Ureter (tissue), 1 donor: Measurements from ENCODE around the gene MSX2. TPM values are rescaled to one million over a fixed set of nuclear protein-coding genes. Genes with fewer than 3 reads are reported as not detected.

Source experiments
- DNase-seq: peaks from one replicate; pipeline ENCODE4 v3.0.0-alpha.2; 2020; ENCODE audit warnings: low spot score
- total RNA-seq: library from RNA; stranded (reverse); gene quantifications from one replicate; pipeline ENCODE4 v1.2.4, GENCODE V29; 2023
- donor health status: DM: yes; HTN: yes; CAD: no.

The MSX2 gene
- total RNA-seq, 1 donor from 2014 or later = 29.5 TPM

- no peak for DNase-seq
These were observed 5.3 kb upstream of the MSX2 start for GRCh38 chr5:174718880-174719610.

DNA sequence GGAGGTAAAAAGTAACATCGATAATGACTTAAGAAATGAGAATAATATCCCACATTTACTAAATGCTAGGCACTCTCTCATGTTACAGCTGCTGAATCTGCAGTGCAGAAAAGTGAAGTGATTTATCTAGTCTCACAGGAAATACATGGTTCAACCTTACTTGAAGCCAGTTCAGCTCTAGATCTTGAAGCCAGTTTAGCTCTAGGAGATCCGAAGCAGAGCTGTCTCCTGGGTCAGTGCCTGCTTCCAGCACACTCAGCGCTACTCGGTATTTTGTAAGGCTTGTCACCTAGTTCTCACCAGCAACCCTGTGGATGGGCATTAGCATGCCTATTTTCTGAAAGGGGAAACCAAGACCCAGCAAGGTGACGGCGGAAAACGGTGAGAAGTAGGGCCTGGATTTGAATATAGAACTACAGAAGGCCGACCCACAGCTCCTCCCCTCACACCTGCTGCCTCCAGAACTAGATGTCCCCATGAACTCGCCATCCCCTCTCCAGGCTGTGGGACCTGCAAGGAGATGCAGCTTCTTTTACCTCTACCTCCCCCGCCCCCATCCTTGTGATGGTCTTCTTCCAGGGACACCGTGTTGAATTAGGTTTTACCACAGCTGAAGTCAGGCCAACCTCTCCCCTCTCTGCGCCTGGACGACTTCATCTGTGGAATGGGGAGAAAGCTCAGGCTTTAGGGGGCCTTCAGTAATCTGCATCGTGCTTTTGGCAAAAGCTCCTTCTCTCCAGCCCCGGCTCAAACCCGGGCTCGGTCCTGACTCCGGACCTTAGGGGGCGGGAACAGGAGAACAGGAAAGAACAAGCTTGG lies 4.4 kb upstream of the MSX2 start:
- DNase-seq = no peak

GRCh38 chr5:174720612-174721529 lies 3.5 kb upstream of the MSX2 start:
- no peak for DNase-seq

GRCh38 chr5:174721530-174722432 lies 2.6 kb upstream of the MSX2 start:
- DNase-seq = no peak

DNA sequence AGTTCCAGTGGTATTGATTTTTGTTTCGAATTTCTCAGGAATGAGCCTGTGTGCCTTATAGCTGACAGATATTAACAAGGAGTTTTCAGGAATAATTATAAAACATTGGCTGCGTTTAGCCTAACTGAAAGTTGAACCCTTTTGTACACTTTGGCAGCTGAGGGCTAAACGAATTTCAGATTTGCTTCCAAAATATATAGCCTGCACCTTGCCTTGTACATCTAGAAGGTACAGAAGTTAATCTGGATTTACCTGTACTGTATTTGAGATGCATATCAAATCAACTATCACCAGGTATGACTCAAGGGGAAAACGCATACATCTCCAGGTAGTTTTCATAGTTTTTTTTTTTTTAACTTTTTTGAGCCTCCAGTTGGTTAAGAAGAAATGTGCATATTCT lies 1.9 kb upstream of the MSX2 start:
- DNase-seq = no peak

GRCh38 chr5:174723315-174723978 lies 935 bp upstream of the MSX2 start:
- no peak for DNase-seq

DNA sequence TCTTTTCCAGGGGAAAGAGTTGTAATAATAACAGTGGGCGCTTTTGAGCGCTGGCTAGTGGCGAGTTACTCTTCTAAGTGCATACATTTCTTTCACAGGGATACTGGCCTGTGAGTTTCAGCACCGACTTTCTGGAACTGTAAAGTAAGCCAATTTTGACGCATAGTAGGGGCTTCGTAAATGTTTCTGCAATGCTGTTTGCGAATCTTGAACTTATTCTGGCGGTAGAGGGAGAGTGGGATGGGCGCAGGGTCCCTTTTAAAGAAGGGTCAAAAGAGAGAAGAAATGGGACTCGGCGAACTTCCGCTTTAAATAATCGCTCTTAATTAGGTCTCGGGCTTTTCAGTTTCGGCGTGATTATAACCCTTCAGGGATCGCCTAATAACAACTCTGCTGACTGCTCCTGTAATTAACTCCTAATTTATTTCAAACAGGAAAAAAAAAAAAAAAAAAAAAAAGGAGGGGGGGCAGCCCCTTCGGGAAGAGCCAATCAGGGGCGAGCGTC lies 351 bp upstream of the MSX2 start:
- DNase-seq = no peak

DNA sequence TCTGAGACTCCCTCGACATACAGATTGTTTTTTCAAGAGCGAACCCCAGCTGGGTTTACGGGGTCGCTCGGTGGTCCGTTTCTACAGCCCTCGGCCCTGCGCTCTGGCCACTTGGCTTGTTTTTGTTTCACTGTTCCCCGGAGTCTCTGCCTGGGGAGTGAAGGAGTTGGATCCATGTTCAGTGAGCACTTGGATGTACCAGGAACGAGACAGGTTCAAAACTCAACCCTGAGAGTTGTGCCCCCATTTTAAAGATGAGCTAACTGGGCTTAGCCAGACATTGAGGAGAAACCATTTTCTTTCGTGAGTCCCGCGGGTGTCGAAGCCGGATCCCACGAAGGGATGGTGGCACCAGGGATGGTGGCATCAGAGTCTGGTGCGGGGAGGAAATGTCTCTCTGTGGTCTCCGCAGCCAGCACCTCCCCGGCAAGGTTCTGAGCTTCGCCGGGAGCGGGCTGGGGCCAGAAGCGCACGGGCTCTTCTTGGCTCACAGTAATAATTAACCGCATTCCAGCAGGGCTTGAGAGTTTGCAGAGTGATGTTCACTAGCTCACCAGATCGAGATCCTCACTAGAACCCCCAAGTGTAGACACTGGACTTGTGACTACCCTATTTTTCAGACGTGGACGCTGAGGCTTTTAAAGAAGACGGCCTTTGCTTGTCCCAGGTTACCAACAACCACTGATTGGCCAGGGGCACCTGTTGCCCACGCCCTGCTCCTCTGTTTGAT lies 1.0 kb downstream of the MSX2 start:
- no peak for DNase-seq

GRCh38 chr5:174725991-174726601 lies 1.7 kb downstream of the MSX2 start:
- DNase-seq = no peak

- DNase-seq = no peak
These were observed 2.8 kb downstream of the MSX2 start for GRCh38 chr5:174726916-174727793.

DNA sequence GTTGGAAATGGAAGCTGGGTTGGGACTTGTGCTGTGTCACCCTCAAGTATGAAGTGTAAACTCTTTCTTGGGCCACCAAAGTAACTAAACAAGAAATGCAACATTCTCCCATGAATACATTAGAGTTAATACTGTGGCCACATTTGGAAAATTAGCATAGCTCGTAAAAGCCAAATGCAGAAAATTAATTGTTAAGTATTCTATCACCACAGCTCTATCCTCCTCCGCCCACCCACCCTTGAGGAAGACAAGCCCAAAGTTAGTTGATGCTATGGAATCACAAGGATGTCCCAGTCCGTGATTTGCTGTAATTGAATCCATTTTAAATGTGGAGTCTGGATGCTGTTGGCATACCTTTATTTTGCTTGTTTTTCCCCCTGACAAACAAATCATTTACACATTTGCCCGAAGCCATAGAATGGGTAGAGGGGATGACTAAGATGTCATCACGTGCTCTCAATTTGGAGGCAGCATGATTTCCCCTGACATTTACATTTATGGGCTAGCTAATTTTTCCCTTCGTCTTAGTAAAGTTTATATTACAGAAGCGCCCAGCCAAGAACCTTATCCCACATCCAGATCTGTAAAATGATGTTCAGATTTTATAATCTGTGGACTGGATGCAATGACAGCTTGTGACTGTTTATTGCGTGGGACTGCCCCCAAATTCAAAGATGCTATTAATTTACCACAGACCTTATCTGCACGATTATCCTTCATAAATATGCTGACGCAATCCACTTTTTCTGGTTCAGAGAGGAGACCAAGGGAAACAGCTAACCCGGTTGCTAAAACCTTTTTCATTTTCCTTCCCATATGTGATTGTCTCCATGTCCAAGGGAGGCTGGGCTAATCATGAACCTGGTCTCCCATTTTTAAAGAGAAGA lies 3.7 kb downstream of the MSX2 start:
- DNase-seq = no peak

DNA sequence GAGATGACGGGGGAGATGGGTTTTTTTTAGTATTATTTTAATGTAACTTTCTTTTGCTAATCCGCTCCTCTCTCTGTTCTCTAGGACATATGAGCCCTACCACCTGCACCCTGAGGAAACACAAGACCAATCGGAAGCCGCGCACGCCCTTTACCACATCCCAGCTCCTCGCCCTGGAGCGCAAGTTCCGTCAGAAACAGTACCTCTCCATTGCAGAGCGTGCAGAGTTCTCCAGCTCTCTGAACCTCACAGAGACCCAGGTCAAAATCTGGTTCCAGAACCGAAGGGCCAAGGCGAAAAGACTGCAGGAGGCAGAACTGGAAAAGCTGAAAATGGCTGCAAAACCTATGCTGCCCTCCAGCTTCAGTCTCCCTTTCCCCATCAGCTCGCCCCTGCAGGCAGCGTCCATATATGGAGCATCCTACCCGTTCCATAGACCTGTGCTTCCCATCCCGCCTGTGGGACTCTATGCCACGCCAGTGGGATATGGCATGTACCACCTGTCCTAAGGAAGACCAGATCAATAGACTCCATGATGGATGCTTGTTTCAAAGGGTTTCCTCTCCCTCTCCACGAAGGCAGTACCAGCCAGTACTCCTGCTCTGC lies 4.8 kb downstream of the MSX2 start:
- no peak for DNase-seq

DNA sequence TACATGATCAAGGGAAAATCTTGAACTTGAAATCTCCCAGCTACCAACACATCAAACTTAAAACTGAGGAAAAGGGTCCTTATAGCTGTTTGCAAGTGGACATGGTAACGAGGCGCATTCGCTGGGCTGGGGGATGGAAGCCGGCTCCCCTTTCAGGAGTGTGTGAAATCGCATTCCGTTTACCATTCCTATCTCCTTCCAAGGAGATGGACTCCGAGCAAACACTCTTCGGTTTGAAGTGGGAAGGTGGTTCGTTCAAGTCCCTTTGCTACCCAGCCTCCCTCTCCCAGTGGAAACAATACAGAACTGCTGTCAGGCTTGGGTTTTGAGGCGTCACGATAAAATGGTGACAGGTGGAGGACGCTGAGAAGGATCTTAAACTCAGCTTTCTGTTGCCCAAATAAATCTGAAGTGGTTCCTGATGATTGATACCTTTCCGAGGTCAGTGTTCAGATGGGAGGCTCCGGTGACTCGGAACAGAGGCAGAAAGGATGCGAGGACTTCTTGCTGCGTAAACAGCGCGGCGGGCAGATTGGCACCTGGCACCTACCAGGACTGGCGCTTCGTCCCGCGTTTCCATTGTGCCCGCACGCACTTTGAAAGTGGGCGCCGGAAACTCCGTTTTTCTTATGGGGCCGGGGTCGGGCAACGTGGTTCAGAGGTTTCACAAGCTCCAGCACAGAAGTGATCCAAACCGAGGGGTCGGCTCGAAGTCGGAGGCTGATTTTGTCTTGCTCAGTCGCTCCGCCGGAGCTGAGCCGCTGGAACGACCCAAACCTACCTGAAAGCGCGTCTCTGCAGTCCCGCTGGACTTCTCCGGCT lies 7.0 kb downstream of the MSX2 start:
- no peak for DNase-seq

GRCh38 chr5:174732036-174733020 lies 7.9 kb downstream of the MSX2 start:
- no peak for DNase-seq
